Loucy (cell line): Measurements from ENCODE around the gene ZNF135.

Source experiments
- H2AFZ ChIP-seq: fragments of 200-600 bp; sonication (generic); 2 replicates; pipeline ENCODE4 v1.6.0; 2016; ENCODE audit warnings: antibody characterized with exemption, mild to moderate bottlenecking, low read length, moderate library complexity
- H3F3A ChIP-seq: fragments of 200-600 bp; 2 replicates; pipeline ENCODE4 v1.6.0; 2016; ENCODE audit warnings: antibody characterized with exemption, low read depth, mild to moderate bottlenecking
- H3K27me3 ChIP-seq: fragments of 200-600 bp; sonication (generic); 2 replicates; pipeline ENCODE4 v1.6.1; 2014; ENCODE audit warnings: low read length, mild to moderate bottlenecking; ENCODE audit not compliant: insufficient read depth, poor library complexity, severe bottlenecking
- H3K36me3 ChIP-seq: fragments of 200-600 bp; sonication (generic); 2 replicates; pipeline ENCODE4 v1.6.1; 2016; ENCODE audit warnings: low read length; ENCODE audit not compliant: insufficient read depth
- H3K4me1 ChIP-seq: fragments of 200-600 bp; sonication (generic); 2 replicates; pipeline ENCODE4 v1.5.1; 2014; ENCODE audit warnings: low read length, mild to moderate bottlenecking; ENCODE audit not compliant: insufficient read depth, poor library complexity, severe bottlenecking
- H3K4me2 ChIP-seq: fragments of 200-600 bp; sonication (generic); 2 replicates; pipeline ENCODE4 v1.6.0; 2014; ENCODE audit warnings: antibody characterized with exemption, low read length, low read depth, mild to moderate bottlenecking; ENCODE audit not compliant: poor library complexity, severe bottlenecking
- H3K4me3 ChIP-seq: fragments of 200-600 bp; sonication (generic); 2 replicates; pipeline ENCODE4 v1.5.1; 2014; ENCODE audit warnings: low read length, mild to moderate bottlenecking, mixed read lengths; ENCODE audit not compliant: poor library complexity, severe bottlenecking
- H3K79me2 ChIP-seq: fragments of 200-600 bp; sonication (generic); 2 replicates; pipeline ENCODE4 v1.6.1; 2014; ENCODE audit warnings: low read length; ENCODE audit not compliant: insufficient read depth
- H3K9ac ChIP-seq: fragments of 200-600 bp; sonication (generic); 2 replicates; pipeline ENCODE4 v1.6.0; 2014; ENCODE audit warnings: mild to moderate bottlenecking, low read depth, low read length, moderate library complexity; ENCODE audit not compliant: poor library complexity, severe bottlenecking
- H3K9me2 ChIP-seq: fragments of 200-600 bp; sonication (generic); replicated peaks from 2 replicates; pipeline ENCODE4 v1.6.1; 2016; ENCODE audit warnings: low read depth, low read length, mixed read lengths
- H3K9me3 ChIP-seq: fragments of 200-600 bp; sonication (generic); 2 replicates; pipeline ENCODE4 v1.6.1; 2014; ENCODE audit warnings: mild to moderate bottlenecking, antibody characterized with exemption, low read length, low read depth; ENCODE audit not compliant: insufficient read depth
- H4K20me1 ChIP-seq: fragments of 200-600 bp; sonication (generic); 2 replicates; pipeline ENCODE4 v1.6.0; 2014; ENCODE audit warnings: antibody characterized with exemption, low read length, mild to moderate bottlenecking; ENCODE audit not compliant: insufficient read depth, poor library complexity, severe bottlenecking
- EZH2phosphoT487 ChIP-seq: fragments of 200-600 bp; IDR thresholded peaks from 2 replicates; pipeline ENCODE4 v1.6.1; 2018; ENCODE audit warnings: antibody characterized with exemption, mild to moderate bottlenecking, moderate library complexity, borderline replicate concordance
- TF ChIP-seq, protein P1 (sequence below): fragments of 200-600 bp; sonication (generic); conservative IDR thresholded peaks from 2 replicates; pipeline ENCODE4 v1.5.1; 2014; ENCODE audit warnings: mild to moderate bottlenecking, antibody characterized with exemption, low read length

ZNF135 gene

DNA sequence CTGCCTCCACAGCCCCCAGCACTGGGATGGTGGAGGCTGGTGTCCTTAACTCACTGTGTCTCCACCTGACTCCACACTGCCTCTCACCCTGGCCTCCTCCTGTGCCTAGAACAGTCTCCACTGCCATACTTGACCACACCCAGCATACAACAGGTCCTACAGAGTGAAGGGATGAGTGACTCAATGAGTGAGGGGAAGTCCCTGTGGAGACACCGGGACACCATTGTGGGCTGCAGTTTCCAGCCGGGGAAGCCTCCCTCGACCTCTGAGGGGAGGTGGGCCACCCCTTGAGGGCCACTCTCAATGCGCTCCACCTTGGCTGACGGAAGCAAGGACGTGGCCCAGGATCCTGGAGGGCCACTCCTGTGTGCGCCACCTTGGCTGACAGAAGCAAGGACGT, 2.8 kb upstream of the ZNF135 start:
- Histone ChIP-seq H3K27me3 (no peaks in the 10 kb centered on the region), H3K9me2 (no peaks in the 10 kb centered on the region), H3K4me1 (peaks cover 7% of the 10 kb centered on the region), H3K9me3 (peaks cover 8% of the 10 kb centered on the region; the same call in 1 of the 2 replicates), H4K20me1 (no peaks in the 10 kb centered on the region), H3K4me2 (no peak overlapping the region), H3K4me3 (no peak overlapping the region), H3F3A (no peaks in the 10 kb centered on the region), H3K79me2 (no peaks in the 10 kb centered on the region), H3K36me3 (no peaks in the 10 kb centered on the region), H3K9ac (no peak overlapping the region), H2AFZ (no peak overlapping the region)
- TF ChIP-seq EZH2phosphoT487: no peak
- TF ChIP-seq, protein P1, sequence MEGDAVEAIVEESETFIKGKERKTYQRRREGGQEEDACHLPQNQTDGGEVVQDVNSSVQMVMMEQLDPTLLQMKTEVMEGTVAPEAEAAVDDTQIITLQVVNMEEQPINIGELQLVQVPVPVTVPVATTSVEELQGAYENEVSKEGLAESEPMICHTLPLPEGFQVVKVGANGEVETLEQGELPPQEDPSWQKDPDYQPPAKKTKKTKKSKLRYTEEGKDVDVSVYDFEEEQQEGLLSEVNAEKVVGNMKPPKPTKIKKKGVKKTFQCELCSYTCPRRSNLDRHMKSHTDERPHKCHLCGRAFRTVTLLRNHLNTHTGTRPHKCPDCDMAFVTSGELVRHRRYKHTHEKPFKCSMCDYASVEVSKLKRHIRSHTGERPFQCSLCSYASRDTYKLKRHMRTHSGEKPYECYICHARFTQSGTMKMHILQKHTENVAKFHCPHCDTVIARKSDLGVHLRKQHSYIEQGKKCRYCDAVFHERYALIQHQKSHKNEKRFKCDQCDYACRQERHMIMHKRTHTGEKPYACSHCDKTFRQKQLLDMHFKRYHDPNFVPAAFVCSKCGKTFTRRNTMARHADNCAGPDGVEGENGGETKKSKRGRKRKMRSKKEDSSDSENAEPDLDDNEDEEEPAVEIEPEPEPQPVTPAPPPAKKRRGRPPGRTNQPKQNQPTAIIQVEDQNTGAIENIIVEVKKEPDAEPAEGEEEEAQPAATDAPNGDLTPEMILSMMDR: no peak

DNA sequence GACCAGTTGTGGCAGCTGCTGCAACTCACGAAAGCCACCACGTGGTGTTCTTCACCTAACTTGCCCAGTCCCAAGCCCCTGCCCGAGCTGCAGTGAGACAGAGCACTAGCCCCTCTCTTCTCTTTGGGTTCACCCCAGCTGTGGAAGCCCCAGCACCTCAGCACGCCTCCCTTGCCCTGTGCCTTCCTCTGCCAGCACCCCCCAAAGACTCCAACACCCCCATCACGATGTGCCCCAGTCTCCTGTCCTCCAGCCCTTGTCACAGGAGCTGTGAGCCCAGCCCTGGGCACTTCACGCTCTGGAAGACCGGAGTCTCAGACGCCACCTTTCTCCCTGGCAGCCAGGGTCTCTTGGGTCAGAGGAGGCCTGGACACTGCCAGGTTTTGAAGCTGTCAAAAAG, 2.2 kb upstream of the ZNF135 start:
- TF ChIP-seq, protein P1: no peak
- no peak for TF ChIP-seq EZH2phosphoT487
- no peak overlapping the region for H2AFZ ChIP-seq
- no peaks in the 10 kb centered on the region for H3K27me3 ChIP-seq
- peaks cover 7% of the 10 kb centered on the region for H3K4me1 ChIP-seq
- H3K9ac ChIP-seq: no peak overlapping the region
- no peaks in the 10 kb centered on the region for H3F3A ChIP-seq
- H3K4me2 ChIP-seq: no peak overlapping the region
- H3K9me3 ChIP-seq: peaks cover 8% of the 10 kb centered on the region; the same call in 1 of the 2 replicates
- H3K79me2 ChIP-seq: no peaks in the 10 kb centered on the region
- no peak overlapping the region for H3K4me3 ChIP-seq
- H3K36me3 ChIP-seq: no peaks in the 10 kb centered on the region
- no peaks in the 10 kb centered on the region for H3K9me2 ChIP-seq
- H4K20me1 ChIP-seq: no peaks in the 10 kb centered on the region

DNA sequence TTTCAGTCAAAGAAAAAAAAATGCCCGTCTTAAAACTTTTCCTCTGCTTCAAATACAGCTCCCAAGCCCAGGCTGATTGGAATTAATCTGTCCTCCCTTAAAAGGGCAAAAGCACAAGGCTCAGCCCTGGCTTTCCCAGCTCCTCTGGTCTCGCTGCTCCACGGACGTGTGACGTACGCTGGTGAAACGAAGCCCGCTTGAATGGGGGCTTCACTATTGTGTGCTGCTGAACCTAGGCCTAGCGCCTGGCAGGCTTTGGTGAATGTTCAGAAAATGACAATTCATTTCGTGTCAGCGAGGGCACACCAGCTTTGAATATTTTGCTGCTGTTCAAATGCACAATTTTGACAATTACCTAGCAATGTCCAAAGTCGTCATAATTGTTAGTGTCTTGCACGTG, 615 bp upstream of the ZNF135 start:
- no peaks in the 10 kb centered on the region for H3K9me2 ChIP-seq
- peak overlapping the region; percentile 83 for H3K9ac ChIP-seq
- H3K9me3 ChIP-seq: peaks cover 7% of the 10 kb centered on the region; the same call in 1 of the 2 replicates
- H3K36me3 ChIP-seq: no peaks in the 10 kb centered on the region
- no peaks in the 10 kb centered on the region for H3K79me2 ChIP-seq
- H2AFZ ChIP-seq: peak overlapping the region; percentile 88; the same call in 1 of the 2 replicates
- no peaks in the 10 kb centered on the region for H4K20me1 ChIP-seq
- no peaks in the 10 kb centered on the region for H3F3A ChIP-seq
- H3K4me2 ChIP-seq: peak overlapping the region; percentile 65
- peaks cover 7% of the 10 kb centered on the region for H3K4me1 ChIP-seq
- H3K27me3 ChIP-seq: no peaks in the 10 kb centered on the region
- peak overlapping the region; percentile 75 for H3K4me3 ChIP-seq
- TF ChIP-seq EZH2phosphoT487: no peak
- TF ChIP-seq, protein P1: no peak
